ENCODE measurements around the gene MRPL47. TPM values are rescaled to one million over a fixed set of nuclear protein-coding genes. Genes with fewer than 3 reads are reported as not detected.

The MRPL47 gene
- total RNA-seq, 2 experiments from 2014 or later = 51.4 to 54.0 TPM

- Mint-ChIP-seq H3K27me3 (peaks cover 5% of the 10 kb centered on the region), H3K4me1 (ENCODE audit: low read depth) (no peaks in the 10 kb centered on the region), H3K36me3 (no peaks in the 10 kb centered on the region), H3K27ac (no peak overlapping the region), H3K9me3 (no peaks in the 10 kb centered on the region), H3K4me3 (no peak overlapping the region)
- intact Hi-C loops (cut with micrococcal nuclease) = no loop called here
- POLR2A ChIA-PET = no interaction called here
- CTCF ChIA-PET = no interaction called here
- no peak for DNase-seq
These were observed 62.8 kb downstream of the MRPL47 start for GRCh38 chr3:179541596-179541995.

GRCh38 chr3:179541094-179541493 lies 63.3 kb downstream of the MRPL47 start:
- Mint-ChIP-seq H3K4me3 (no peak overlapping the region), H3K9me3 (no peaks in the 10 kb centered on the region), H3K4me1 (ENCODE audit: low read depth) (no peaks in the 10 kb centered on the region), H3K36me3 (no peaks in the 10 kb centered on the region), H3K27ac (no peak overlapping the region), H3K27me3 (peaks cover 5% of the 10 kb centered on the region)
- POLR2A ChIA-PET = no interaction called here
- no peak for DNase-seq
- CTCF ChIA-PET = no interaction called here
- intact Hi-C loops (cut with micrococcal nuclease) = no loop called here

Other genes starting within 250 kb of the MRPL47 start
- gene GNB4, start 153.2 kb downstream of the MRPL47 start, total RNA-seq = under 1 TPM; 0.51 to 0.59 TPM
- 100 to 1,000 TPM; 101 to 102 TPM for gene ACTL6A, start 41.7 kb downstream of the MRPL47 start, total RNA-seq
- 100 to 1,000 TPM; 133 to 147 TPM for gene NDUFB5, start 156 bp upstream of the MRPL47 start, total RNA-seq
- 10 to 100 TPM; 11.9 to 12.5 TPM for gene USP13, start 48.4 kb upstream of the MRPL47 start, total RNA-seq